Left ventricle myocardium inferior (tissue), 1 donor: Measurements from ENCODE around the gene LIPA. TPM values are rescaled to one million over a fixed set of nuclear protein-coding genes. Genes with fewer than 3 reads are reported as not detected.
A peak's percentile ranks its signal among the peaks of the same experiment; 100 is the strongest.

Experiments used
- DNase-seq: peaks from one replicate; pipeline ENCODE4 v3.0.0-alpha.2; 2020
- H3K27ac ChIP-seq: fragments of 200-600 bp; replicated peaks from 2 replicates; pipeline ENCODE4 v1.8.0; 2021
- H3K27me3 ChIP-seq: fragments of 200-600 bp; 2 replicates; pipeline ENCODE4 v1.8.0; 2021; ENCODE audit warnings: low read depth
- H3K36me3 ChIP-seq: fragments of 200-600 bp; 2 replicates; pipeline ENCODE4 v1.8.0; 2021
- H3K4me1 ChIP-seq: fragments of 200-600 bp; 2 replicates; pipeline ENCODE4 v1.8.0; 2021
- H3K4me3 ChIP-seq: fragments of 200-600 bp; 2 replicates; pipeline ENCODE4 v1.8.0; 2021; ENCODE audit warnings: mild to moderate bottlenecking, moderate library complexity
- H3K9me3 ChIP-seq: fragments of 200-600 bp; replicated peaks from 2 replicates; pipeline ENCODE4 v1.8.0; 2021
- CTCF ChIP-seq: fragments of 200-600 bp; IDR thresholded peaks from 2 replicates; pipeline ENCODE4 v1.8.0; 2021; ENCODE audit warnings: antibody characterized with exemption, mild to moderate bottlenecking, borderline replicate concordance
- intact Hi-C: fragments of 100-400 bp; cut with micrococcal nuclease; formaldehyde crosslinking; loops from one replicate; pipeline ENCODE4 v1.11.0; 2022
- total RNA-seq: library from RNA; stranded (reverse); fragmentation: NEBNext Ultra II Directional; extraction: Animal tissue kit (Norgen Biotek cat#: 25700); gene quantifications from one replicate; pipeline ENCODE4 v1.2.1, GENCODE V29; 2021
- donor health status: DM: no; HTN: yes; CAD: no; lungs with severe emphysema.

LIPA gene
- total RNA-seq, 1 donor from 2014 or later, result 12.8 TPM

- Histone ChIP-seq H3K36me3 (no peaks in the 10 kb centered on the region), H3K27ac (peak overlapping the region; percentile 82), H3K9me3 (no peaks in the 10 kb centered on the region), H3K4me3 (peak overlapping the region; percentile 45), H3K4me1 (peaks cover 42% of the 10 kb centered on the region), H3K27me3 (no peaks in the 10 kb centered on the region)
- TF ChIP-seq CTCF, result peak; percentile 22
- DNase-seq, result no peak
- intact Hi-C loops, result no loop called here
Observed at GRCh38 chr10:89283025-89283935, 31.7 kb upstream of the LIPA start.

- no peak overlapping the region for H3K27ac ChIP-seq
- TF ChIP-seq CTCF, result no peak
- H3K4me3 ChIP-seq, result no peak overlapping the region
- no peak for DNase-seq
- no peaks in the 10 kb centered on the region for H3K27me3 ChIP-seq
- peaks cover 51% of the 10 kb centered on the region for H3K4me1 ChIP-seq
- no peaks in the 10 kb centered on the region for H3K9me3 ChIP-seq
- H3K36me3 ChIP-seq, result no peaks in the 10 kb centered on the region
- intact Hi-C loops, result no loop called here
Observed at GRCh38 chr10:89281606-89282395, 30.2 kb upstream of the LIPA start.

- H3K27me3 ChIP-seq, result no peaks in the 10 kb centered on the region
- no peaks in the 10 kb centered on the region for H3K9me3 ChIP-seq
- no peaks in the 10 kb centered on the region for H3K36me3 ChIP-seq
- peak overlapping the region; percentile 79 for H3K27ac ChIP-seq
- H3K4me3 ChIP-seq, result no peak overlapping the region
- intact Hi-C loops, result no loop called here
- peaks cover 51% of the 10 kb centered on the region for H3K4me1 ChIP-seq
- no peak for DNase-seq
- TF ChIP-seq CTCF, result no peak
Observed at GRCh38 chr10:89280508-89280907, 28.9 kb upstream of the LIPA start.

GRCh38 chr10:89279421-89279869, 27.9 kb upstream of the LIPA start:
- no peak for TF ChIP-seq CTCF
- peaks cover 49% of the 10 kb centered on the region for H3K4me1 ChIP-seq
- no peak for DNase-seq
- intact Hi-C loops, result no loop called here
- H3K27me3 ChIP-seq, result no peaks in the 10 kb centered on the region
- H3K4me3 ChIP-seq, result no peak overlapping the region
- no peaks in the 10 kb centered on the region for H3K36me3 ChIP-seq
- H3K27ac ChIP-seq, result peak overlapping the region; percentile 79
- H3K9me3 ChIP-seq, result no peaks in the 10 kb centered on the region

- Histone ChIP-seq H3K36me3 (no peaks in the 10 kb centered on the region), H3K9me3 (no peaks in the 10 kb centered on the region), H3K27me3 (no peaks in the 10 kb centered on the region), H3K27ac (peak overlapping the region; percentile 79), H3K4me1 (peaks cover 44% of the 10 kb centered on the region), H3K4me3 (no peak overlapping the region)
- TF ChIP-seq CTCF, result no peak
- DNase-seq, result no peak
- intact Hi-C loops, result no loop called here
Observed at GRCh38 chr10:89278900-89279392, 27.4 kb upstream of the LIPA start.
